Measurements from ENCODE around the gene SDR42E1.

SDR42E1 gene

GRCh38 chr16:82011199-82011641 is at the start of gene SDR42E1:
TSS of gene SDR42E1 (minus strand) at chr16:82011470. CDS start at chr16:82000858, 10,612 bp downstream.
- DNase-seq, result no peak

DNA sequence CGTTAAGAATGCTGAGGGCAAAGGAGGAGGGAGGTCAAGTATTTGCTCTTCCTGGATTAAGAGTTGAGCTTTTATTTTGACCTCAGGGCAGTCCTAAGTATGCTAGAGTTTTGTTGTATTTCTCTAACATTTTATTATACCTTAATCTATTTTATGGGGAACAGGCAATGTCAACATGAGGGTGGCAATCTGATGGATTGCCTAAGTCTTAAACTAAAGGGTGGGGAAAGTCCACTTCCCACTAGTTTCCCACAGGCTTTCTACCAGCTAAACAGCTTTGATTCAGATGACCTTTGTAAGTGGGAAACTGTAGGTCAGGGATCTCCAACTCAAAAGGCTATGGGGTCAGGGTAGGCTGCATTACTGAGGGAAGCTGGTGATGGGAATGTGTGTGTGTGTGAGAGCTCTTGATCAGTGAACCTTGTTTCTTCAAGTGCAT is 48.7 kb upstream of the SDR42E1 start:
- DNase-seq, result no peak

GRCh38 chr16:82059161-82059982 is 48.1 kb upstream of the SDR42E1 start:
- no peak for DNase-seq

GRCh38 chr16:82056550-82056896 is 45.3 kb upstream of the SDR42E1 start:
- DNase-seq, result no peak

- DNase-seq, result no peak
Observed at GRCh38 chr16:82055728-82056549, 44.7 kb upstream of the SDR42E1 start.

DNA sequence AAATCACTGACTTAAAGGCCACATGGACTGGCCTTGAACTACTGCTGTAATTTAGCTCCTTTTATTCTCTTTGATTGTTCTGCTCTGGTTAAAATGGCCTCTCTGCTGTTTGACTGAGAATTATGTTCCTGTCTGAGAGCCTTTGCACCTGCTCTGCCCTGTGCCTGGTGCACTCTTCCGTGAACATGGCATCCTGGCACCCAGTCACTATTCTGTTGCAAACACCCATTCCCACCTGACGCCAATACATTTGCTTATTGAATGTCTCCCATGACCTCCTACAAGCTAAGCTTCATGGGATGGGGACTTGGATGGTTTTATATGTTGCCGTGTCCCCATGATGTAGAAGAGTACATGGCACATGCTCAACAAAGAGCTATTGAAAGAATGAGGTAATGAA is 43.8 kb upstream of the SDR42E1 start:
- DNase-seq, result no peak

DNA sequence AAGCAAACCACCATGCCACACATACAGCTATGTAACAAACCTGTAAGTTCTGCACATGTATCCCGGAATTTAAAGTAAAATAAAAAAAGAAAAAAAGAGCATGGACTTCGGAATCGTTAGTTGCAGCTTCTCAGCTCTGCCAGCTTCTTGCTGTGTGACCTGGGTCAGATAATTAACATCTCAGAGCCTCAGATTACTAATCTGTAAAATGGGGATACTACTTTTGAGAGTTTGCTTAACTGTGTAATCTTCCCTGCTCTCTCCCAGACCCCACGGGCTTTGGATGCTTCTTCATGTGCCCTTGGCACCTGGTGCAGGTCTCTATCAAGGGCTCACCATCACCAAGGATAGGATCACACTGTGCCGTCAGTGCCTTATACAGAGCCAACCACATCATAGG is 40.4 kb upstream of the SDR42E1 start:
- no peak for DNase-seq

DNA sequence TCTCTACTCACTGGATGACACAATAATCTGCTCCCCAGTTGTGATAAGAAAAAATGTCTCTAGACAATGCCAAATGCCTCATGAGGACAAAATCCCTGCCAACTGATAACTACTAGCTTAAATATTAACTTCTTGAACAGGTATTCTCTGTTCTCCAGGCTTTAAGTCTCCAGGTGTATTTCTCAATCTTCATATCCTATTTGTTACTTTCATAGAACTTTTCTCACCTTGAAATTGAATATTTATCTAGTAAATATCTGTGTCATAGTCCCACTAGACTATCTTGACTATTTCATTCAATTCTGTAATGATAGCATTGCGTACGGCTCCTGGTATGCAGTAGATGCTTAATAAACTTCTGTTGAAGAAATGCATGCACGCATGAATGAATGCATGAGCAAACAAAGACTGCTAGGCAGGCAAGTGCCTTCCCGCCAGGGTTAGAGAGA is 39.7 kb upstream of the SDR42E1 start:
- DNase-seq, result no peak

DNA sequence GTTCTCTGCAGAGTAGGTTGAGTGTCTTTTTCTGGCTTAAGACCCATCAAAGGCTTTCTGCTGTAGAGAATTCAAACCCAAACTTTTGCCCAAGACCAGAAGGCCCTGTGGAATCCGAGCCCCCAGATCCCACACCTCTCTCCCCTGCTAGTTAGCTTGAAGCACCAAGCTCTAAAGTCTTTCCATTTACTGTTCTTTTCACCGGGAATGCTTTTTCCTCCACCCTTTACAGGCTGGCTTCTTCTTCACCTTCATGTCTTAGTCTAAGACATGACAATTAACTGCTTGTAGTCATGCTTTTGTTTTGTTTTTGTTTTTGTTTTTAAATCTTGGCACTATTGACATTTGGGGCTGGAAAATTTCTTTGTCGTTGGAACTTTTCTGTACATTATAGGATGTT is 39.2 kb upstream of the SDR42E1 start:
- no peak for DNase-seq

DNA sequence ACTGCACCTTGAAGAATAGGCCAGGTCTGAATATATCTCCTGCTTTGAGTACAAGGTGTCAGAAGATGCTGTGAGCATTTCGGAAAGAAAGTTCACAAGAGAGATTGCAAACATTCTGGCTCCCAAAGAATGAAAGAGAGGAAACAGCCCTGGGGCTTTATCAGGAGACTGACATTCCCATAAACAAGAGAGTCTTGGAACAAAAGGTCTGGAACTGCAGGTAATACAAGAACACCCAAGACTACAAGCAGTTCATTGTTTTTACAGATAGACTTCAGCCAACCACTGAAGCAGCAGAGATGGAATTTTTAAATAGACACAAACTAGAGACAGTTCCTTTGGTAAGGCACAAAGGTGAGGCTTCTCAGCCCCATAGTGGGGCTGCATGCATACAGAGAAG is 38.2 kb upstream of the SDR42E1 start:
- DNase-seq, result no peak

- no peak for DNase-seq
Observed at GRCh38 chr16:82047787-82048186, 36.5 kb upstream of the SDR42E1 start.

DNA sequence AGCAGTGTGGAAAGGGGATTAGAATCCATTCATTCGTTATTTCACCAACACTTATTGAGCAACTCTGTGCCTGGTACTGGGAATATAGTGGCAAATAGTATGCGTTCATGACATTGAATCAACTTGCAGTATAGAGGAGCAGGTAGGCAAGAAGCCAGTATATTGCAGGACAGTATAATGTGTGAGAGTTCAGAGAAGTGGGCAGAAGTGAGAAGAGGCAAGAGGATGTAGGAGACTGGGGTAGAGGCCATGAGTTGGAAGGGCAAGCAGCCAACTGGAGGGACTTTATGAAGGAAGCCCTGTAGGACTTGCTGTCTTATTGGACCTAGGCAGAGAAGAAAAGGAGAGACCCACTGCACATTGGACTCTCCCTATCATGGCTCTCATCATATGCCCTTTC is 36.1 kb upstream of the SDR42E1 start:
- DNase-seq, result no peak

- no peak for DNase-seq
Observed at GRCh38 chr16:82046941-82047340, 35.7 kb upstream of the SDR42E1 start.

DNA sequence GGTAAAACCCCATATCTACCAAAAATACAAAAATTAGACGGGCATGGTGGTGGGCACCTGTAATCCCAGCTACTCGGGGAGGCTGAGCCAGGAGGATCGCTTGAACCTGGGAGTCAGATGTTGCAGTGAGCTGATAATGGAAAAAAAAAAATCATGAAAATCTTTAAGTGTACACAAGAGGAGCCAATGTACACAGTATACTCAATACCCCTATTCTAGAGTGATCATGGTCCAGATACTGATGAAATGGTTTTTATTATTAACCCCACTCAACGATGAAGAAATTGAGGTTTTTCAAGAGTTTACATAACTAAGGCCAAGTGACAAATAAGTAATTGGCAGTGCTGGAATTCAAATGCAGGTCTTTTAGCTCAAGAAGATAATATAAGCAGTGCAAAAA is 35.3 kb upstream of the SDR42E1 start:
- DNase-seq, result no peak

GRCh38 chr16:82045465-82045864 is 34.2 kb upstream of the SDR42E1 start:
- no peak for DNase-seq

- no peak for DNase-seq
Observed at GRCh38 chr16:82044585-82044911, 33.3 kb upstream of the SDR42E1 start.

DNA sequence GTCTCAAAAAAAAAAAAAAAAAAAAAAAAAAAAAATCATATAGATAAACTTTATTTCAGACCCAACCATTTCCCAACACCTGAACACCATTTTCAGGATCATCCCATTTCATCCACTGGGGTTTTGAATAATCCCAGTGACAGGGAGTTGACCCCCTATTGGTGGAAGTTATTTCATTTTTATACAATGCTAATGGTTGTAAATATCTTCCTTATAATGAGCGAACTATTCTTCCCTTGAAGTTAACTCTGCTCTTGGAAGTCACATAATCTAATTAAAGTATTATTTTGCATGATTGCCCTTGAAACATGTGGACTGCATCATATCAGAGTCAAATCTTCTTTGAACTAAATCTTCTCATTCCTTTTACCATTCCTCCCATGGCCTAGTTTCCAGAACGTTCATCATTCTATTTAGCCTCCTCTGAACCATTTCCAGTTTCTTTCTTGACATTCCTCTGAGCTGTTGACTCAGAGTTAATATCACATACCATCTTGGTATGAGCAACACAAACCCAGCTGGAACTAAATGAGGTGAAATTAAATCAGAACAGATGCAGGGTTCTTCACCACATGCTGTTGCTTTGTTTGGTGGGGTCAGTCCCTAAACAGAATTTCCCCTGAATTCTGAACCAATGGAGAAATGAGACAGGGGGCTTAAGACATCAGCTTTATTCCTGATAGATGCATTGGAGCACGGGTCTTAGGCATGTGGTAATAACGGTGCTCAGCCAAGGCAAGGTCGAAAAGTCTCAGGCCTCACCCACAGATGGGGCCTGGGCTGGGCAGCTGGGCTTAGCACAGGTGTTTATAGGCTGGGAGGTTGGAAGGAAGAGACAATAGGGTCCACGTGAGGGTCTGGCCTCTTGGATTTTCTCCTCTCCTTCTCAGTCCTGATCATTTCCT is 32.7 kb upstream of the SDR42E1 start:
- DNase-seq, result peak; percentile 94

- DNase-seq, result peak; percentile 51
Observed at GRCh38 chr16:82042846-82043245, 31.6 kb upstream of the SDR42E1 start.

DNA sequence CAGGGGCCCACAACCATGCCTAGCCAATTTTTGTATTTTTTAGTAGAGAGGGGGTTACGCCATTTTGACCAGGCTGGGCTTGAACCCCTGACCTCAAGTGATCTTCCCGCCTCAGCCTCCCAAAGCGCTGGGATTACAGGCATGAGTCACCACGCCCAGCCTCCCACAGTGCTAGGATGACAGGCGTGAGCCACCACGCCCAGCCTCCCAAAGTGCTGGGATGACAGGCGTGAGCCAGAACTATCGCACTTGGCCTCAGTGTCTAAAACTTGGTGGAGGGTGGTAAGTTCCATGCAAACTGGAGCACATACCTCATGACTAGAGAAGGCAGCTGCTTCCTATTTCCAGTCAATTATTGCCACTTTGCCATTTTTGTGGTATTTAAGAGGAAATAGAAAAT is 30.9 kb upstream of the SDR42E1 start:
- DNase-seq, result no peak

DNA sequence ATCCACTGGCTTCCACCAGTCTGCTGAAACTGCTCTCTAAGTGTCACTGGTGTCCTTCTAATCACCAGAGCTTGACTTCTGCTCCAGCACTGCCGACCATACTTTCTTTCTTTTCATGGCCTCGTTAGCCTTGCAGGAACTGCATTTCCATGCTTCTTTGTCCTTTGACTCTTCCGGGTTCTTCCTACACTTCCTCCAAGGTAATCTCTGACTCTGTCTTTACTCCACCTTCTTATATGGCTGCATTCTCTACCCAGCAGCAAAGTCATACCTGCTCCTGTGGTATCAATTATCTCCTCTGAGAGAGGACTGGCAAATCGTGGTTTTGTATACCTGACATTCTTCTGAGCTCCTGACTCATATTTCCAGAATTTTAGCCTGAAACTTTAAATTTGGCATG is 30.3 kb upstream of the SDR42E1 start:
- no peak for DNase-seq

DNA sequence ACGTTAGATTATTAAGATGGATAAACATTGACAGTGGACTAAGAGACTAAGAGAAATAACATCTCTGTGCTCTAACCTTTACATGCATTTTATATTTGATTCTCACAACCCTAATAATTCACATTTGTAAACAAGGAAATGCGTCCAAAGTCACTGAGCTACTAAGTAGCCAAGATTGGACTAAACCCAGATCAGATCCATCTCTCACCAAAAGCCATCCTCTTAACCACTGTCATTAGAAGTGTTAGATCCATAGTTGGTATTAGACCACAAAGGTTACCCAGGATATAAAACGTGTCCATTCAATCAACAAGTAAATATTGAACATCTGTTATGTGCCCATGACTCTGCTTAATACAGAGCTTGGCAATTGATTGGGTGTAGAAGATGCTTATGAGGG is 29.0 kb upstream of the SDR42E1 start:
- no peak for DNase-seq

GRCh38 chr16:82037666-82038065 is 26.4 kb upstream of the SDR42E1 start:
- DNase-seq, result peak; percentile 17

DNA sequence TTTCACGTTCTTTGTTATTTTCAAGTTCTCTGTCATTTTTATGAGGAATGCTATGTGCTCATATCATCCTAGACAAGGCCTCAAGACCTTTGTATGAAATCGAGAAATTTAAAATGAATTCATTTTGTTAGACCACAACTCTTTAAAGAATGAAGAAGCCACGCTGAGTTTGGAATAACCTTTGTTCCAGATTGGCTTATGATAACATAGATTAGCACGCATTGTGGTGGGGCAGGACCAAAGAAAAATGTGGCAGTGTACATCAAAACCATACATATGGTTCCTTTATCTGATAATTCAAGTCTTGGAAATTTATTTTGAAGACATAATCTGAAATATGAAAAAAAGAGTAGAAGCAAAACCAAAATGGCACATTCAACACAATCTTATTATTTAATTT is 26.0 kb upstream of the SDR42E1 start:
- no peak for DNase-seq

All from fibroblast of upper back skin (primary cell).